Gastrocnemius medialis (tissue), 4 donors: Measurements from ENCODE around the gene TMEM117.

Experiments used
- POLR2A ChIP-seq, 2 donors: fragments of 450-650 bp; IDR thresholded peaks; one replicate each; pipeline ENCODE4 v1.6.1; 2017; ENCODE audit warnings: antibody characterized with exemption in 2 of 2, mild to moderate bottlenecking in 2 of 2, moderate library complexity in 2 of 2
- TF ChIP-seq, protein P1 (sequence below), 5 experiments: fragments of 450-650 bp in 3 of 5; fragments of 200-600 bp in 2 of 5; sonication (generic) in 2 of 5; IDR thresholded peaks in 4 of 5; conservative IDR thresholded peaks in 1 of 5; 1 replicate in 4 of 5; 2 replicates in 1 of 5; pipeline ENCODE4 v1.5.1; 2016 to 2019; ENCODE audit warnings: antibody characterized with exemption in 5 of 5, mild to moderate bottlenecking in 3 of 5, moderate library complexity in 3 of 5

DNA sequence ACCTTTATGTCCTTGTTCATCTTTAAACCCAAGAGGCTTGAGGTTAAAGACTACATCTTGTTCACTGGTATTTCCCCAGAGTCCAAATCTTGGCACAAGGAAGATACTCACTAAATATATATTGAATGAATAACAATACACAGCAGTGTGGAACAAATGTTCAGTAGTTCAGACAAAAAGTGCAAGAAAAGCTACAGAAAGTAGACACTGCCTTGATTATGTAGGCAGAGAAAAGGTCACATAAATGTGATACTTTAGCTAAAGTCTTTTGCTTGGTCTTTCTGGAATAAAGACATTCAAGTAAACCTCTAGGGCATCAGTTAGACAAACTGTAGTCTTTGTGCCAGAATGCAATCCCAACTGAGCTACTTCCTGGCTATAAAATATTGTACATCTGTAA is 157.0 kb downstream of the TMEM117 start:
- TF ChIP-seq, protein P1, sequence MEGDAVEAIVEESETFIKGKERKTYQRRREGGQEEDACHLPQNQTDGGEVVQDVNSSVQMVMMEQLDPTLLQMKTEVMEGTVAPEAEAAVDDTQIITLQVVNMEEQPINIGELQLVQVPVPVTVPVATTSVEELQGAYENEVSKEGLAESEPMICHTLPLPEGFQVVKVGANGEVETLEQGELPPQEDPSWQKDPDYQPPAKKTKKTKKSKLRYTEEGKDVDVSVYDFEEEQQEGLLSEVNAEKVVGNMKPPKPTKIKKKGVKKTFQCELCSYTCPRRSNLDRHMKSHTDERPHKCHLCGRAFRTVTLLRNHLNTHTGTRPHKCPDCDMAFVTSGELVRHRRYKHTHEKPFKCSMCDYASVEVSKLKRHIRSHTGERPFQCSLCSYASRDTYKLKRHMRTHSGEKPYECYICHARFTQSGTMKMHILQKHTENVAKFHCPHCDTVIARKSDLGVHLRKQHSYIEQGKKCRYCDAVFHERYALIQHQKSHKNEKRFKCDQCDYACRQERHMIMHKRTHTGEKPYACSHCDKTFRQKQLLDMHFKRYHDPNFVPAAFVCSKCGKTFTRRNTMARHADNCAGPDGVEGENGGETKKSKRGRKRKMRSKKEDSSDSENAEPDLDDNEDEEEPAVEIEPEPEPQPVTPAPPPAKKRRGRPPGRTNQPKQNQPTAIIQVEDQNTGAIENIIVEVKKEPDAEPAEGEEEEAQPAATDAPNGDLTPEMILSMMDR (IDR thresholded peaks at IDR 0.05 in 4 of 5, conservative IDR thresholded peaks at IDR 0.05 in 1 of 5) = no peak
- TF ChIP-seq POLR2A (IDR thresholded peaks at IDR 0.05) = no peak
